Esophagus muscularis mucosa (tissue), 3 donors: ENCODE results near the gene ATP1A2.

Experiments
- POLR2A ChIP-seq: fragments of 450-650 bp; IDR thresholded peaks from one replicate; pipeline ENCODE4 v1.6.1; 2017; ENCODE audit warnings: antibody characterized with exemption, moderate library complexity, mild to moderate bottlenecking, low read depth
- TF ChIP-seq, protein P1 (sequence below), 3 experiments: fragments of 200-600 bp in 2 of 3; fragments of 450-650 bp in 1 of 3; sonication (generic) in 2 of 3; IDR thresholded peaks; one replicate each; pipeline ENCODE4 v1.5.1; 2017 to 2019; ENCODE audit warnings: antibody characterized with exemption in 3 of 3, mild to moderate bottlenecking in 2 of 3, moderate library complexity in 1 of 3

DNA sequence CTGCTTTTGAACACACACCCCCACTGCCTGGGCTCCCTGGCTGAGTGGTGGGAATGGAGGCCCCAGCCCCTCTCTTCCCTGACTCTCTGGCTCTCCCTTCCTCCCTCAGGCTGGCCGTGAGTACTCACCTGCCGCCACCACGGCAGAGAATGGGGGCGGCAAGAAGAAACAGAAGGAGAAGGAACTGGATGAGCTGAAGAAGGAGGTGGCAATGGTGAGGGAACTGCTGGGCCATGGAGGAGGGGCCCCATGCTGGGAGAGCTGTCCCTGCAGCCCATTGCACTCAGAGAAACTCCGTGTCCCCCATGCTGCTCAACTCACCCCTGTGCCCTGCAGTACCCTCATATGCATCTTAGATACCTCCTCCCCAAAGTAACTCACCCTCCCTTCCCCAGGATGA, 5.2 kb downstream of the ATP1A2 start:
- TF ChIP-seq, protein P1, sequence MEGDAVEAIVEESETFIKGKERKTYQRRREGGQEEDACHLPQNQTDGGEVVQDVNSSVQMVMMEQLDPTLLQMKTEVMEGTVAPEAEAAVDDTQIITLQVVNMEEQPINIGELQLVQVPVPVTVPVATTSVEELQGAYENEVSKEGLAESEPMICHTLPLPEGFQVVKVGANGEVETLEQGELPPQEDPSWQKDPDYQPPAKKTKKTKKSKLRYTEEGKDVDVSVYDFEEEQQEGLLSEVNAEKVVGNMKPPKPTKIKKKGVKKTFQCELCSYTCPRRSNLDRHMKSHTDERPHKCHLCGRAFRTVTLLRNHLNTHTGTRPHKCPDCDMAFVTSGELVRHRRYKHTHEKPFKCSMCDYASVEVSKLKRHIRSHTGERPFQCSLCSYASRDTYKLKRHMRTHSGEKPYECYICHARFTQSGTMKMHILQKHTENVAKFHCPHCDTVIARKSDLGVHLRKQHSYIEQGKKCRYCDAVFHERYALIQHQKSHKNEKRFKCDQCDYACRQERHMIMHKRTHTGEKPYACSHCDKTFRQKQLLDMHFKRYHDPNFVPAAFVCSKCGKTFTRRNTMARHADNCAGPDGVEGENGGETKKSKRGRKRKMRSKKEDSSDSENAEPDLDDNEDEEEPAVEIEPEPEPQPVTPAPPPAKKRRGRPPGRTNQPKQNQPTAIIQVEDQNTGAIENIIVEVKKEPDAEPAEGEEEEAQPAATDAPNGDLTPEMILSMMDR (IDR thresholded peaks at IDR 0.05) = no peak
- TF ChIP-seq POLR2A = no peak
